ENCODE data around the gene TVP23B.
"Not testable (repeated sequence)": the region's sequence is repeated elsewhere in the genome, so short reads cannot be mapped to it uniquely, and the experiment has no call there.

Gene TVP23B

DNA sequence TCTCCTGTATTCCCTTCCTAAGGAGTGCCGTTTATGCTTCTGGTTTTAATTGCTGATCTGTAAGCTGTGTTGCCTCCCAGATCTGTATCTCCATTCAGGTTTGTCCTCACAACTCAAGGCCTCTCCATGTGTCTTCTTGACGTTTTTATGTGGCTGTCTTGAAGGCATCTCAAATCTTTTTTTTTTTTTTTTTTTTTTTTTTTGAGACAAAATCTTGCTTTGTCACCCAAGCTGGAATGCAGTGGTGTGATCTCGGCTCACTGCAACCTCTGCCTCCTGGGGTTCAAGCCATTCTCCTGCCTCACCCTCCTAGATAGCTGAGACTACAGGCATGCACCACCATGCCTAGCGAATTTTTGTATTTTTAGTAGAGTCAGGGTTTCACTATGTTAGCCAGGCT is 13.9 kb downstream of the TVP23B start:
- DNase-seq: not testable (repeated sequence)

GRCh38 chr17:18796887-18797286 is 15.9 kb downstream of the TVP23B start:
- DNase-seq: not testable (repeated sequence)

- not testable (repeated sequence) for DNase-seq
Measured at GRCh38 chr17:18803458-18804245, 22.7 kb downstream of the TVP23B start.

- DNase-seq: not testable (repeated sequence)
Measured at GRCh38 chr17:18815924-18816323, 34.9 kb downstream of the TVP23B start.

DNA sequence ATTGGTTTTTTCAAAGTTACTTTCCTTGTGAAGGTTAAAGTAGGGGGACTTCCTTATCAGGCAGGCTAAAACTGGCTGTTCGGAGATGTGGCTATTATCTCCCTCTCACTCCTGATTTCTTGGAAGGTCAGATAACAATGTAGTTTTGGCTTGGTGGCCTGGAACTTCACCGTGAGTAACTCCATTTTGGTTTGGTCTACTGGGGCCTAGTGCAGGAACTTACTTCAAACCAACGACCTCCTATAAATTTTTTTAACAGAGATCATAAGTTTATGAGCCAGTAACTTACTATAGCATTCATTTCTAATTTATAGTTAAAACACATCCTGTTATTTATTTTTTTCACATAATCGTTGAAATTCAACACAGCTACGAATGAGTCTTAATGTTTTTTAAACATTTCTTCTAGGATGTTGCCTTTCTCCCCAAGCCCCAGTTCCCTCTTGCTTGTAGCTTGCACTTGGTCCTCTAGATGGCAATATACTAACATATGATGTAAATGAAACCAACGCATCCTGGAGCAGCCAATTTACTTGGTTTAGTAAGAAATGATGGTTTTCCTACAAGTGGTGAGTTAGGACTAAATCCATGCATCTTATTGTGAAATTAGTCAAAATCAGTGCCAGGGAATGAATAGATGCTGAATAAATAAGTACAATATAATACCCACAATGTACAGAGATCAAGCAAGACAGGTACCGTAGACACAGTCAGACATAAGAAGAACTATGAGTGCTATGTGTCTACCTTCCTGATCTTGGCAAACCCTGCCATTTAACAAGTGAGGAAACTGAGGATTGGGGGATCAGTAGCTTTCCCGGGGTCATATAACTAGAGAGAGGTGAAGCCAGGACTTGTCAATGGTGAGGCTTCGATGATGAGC is 35.7 kb downstream of the TVP23B start:
- DNase-seq: peak; percentile 45

- not testable (repeated sequence) for DNase-seq
Measured at GRCh38 chr17:18821430-18821829, 40.4 kb downstream of the TVP23B start.

- not testable (repeated sequence) for DNase-seq
Measured at GRCh38 chr17:18827613-18828012, 46.6 kb downstream of the TVP23B start.

DNA sequence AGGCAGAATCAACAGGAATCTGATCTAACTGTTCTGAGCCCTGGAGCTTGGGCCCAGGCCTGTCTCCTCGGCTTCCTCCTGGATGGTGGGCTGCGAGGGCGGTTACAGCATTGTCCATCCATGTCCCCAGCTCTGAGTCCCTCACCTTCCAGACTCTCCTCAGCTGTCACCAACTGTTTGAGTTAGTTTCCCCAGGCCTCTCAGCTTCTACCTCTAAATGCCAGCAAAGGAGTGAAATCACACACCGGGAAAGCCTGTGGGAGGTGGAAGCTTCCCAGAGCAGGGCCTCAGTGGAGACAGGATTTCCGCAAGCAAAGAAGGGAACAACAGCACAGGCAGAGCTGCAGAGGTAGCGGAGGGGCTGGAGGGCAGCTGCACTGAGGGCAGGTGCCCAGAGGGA is 67.5 kb downstream of the TVP23B start:
- DNase-seq: no peak

DNA sequence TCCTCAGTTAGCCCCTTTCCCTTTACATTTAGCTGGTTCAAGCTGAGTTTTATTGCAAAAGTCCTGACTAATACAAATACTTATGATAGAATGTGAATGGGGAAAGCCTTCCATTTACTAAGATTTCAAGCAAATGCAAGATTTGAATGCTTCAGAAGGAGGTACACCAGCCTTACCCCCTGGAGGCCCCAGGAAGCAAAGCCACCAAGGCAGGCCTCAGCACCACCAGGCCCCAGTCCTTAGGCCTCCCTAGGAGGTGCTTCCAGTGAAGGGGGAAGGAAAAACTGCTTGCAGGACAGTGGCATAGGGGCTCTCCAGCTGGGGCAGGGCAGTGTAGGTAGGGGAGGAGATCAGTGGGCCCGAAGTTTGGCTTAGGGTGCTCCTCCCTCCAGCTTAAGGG is 69.7 kb downstream of the TVP23B start:
- no peak for DNase-seq

- DNase-seq: no peak
Measured at GRCh38 chr17:18851201-18851600, 70.2 kb downstream of the TVP23B start.

GRCh38 chr17:18854956-18855355 is 74.0 kb downstream of the TVP23B start:
- no peak for DNase-seq

GRCh38 chr17:18855831-18856569 is 75.0 kb downstream of the TVP23B start:
- DNase-seq: peak; percentile 96

Measured in NCI-H2171 (cell line).